ENCODE data around the gene KLF6. TPM values are rescaled to one million over a fixed set of nuclear protein-coding genes. Genes with fewer than 3 reads are reported as not detected.

Gene KLF6
- total RNA-seq, 1 experiment from 2014 or later: 282 TPM

GRCh38 chr10:3766046-3766756, 18.8 kb downstream of the KLF6 start:
- TF ChIP-seq CTCF (IDR thresholded peaks at IDR 0.05; ENCODE audit: unreplicated experiment): no peak
- DNase-seq (ENCODE audit: unreplicated experiment): peak; percentile 40
- Mint-ChIP-seq H3K9me3 (ENCODE audit: unreplicated experiment) (no peaks in the 10 kb centered on the region), H3K4me3 (ENCODE audit: unreplicated experiment) (no peak overlapping the region), H3K27me3 (ENCODE audit: insufficient read depth, unreplicated experiment) (no peaks in the 10 kb centered on the region), H3K27ac (ENCODE audit: low read depth, unreplicated experiment) (peak overlapping the region; percentile 20), H3K4me1 (ENCODE audit: insufficient read depth, unreplicated experiment) (peaks cover 32% of the 10 kb centered on the region), H3K36me3 (ENCODE audit: insufficient read depth, unreplicated experiment) (no peaks in the 10 kb centered on the region)
- BruUV-seq (replicated peaks): no TSS peak
- CTCF ChIA-PET: interaction anchor here (0.9 to 2.5 kb wide), 2 partner anchors 528 to 1001 kb away, joined by 3 to 7 read pairs; no protein-coding TSS in a partner anchor
- intact Hi-C loops (cut with micrococcal nuclease): loop anchor here (10.0 kb wide), 1 partner anchor 101 kb away; no protein-coding TSS in a partner anchor
- POLR2A ChIA-PET: interaction anchor here (1.0 to 6.5 kb wide), 5 partner anchors 8 to 299 kb away, joined by 3 to 208 read pairs (median 11); partner anchors contain the start of gene KLF6

GRCh38 chr10:3765146-3765545, 19.9 kb downstream of the KLF6 start:
- intact Hi-C loops (cut with micrococcal nuclease): loop anchor here (10.0 kb wide), 1 partner anchor 100 kb away; no protein-coding TSS in a partner anchor
- Mint-ChIP-seq H3K9me3 (ENCODE audit: unreplicated experiment) (no peaks in the 10 kb centered on the region), H3K27ac (ENCODE audit: low read depth, unreplicated experiment) (no peak overlapping the region), H3K4me1 (ENCODE audit: insufficient read depth, unreplicated experiment) (peaks cover 36% of the 10 kb centered on the region), H3K4me3 (ENCODE audit: unreplicated experiment) (no peak overlapping the region), H3K27me3 (ENCODE audit: insufficient read depth, unreplicated experiment) (no peaks in the 10 kb centered on the region), H3K36me3 (ENCODE audit: insufficient read depth, unreplicated experiment) (no peaks in the 10 kb centered on the region)
- ChIA-PET CTCF (interaction anchor here (0.9 to 2.5 kb wide), 3 partner anchors 10 to 1002 kb away, joined by 3 to 7 read pairs (median 7); no protein-coding TSS in a partner anchor), POLR2A (interaction anchor here (1.0 to 6.5 kb wide), 7 partner anchors 10 to 592 kb away, joined by 4 to 208 read pairs (median 13); partner anchors contain the start of gene KLF6)
- DNase-seq (ENCODE audit: unreplicated experiment): no peak
- no TSS peak for BruUV-seq (replicated peaks)
- no peak for TF ChIP-seq CTCF (IDR thresholded peaks at IDR 0.05; ENCODE audit: unreplicated experiment)

GRCh38 chr10:3764626-3765112, 20.3 kb downstream of the KLF6 start:
- peaks cover 36% of the 10 kb centered on the region for H3K4me1 Mint-ChIP-seq (ENCODE audit: insufficient read depth, unreplicated experiment)
- no peaks in the 10 kb centered on the region for H3K36me3 Mint-ChIP-seq (ENCODE audit: insufficient read depth, unreplicated experiment)
- no TSS peak for BruUV-seq (replicated peaks)
- POLR2A ChIA-PET: interaction anchor here (0.6 to 6.5 kb wide), 16 partner anchors 11 to 913 kb away, joined by 3 to 208 read pairs (median 7); partner anchors contain the start of gene KLF6
- no peak for DNase-seq (ENCODE audit: unreplicated experiment)
- no peak overlapping the region for H3K4me3 Mint-ChIP-seq (ENCODE audit: unreplicated experiment)
- H3K27me3 Mint-ChIP-seq (ENCODE audit: insufficient read depth, unreplicated experiment): no peaks in the 10 kb centered on the region
- no peak overlapping the region for H3K27ac Mint-ChIP-seq (ENCODE audit: low read depth, unreplicated experiment)
- CTCF ChIA-PET: interaction anchor here (0.6 to 2.5 kb wide), 3 partner anchors 11 to 1002 kb away, joined by 3 to 7 read pairs (median 7); no protein-coding TSS in a partner anchor
- no peaks in the 10 kb centered on the region for H3K9me3 Mint-ChIP-seq (ENCODE audit: unreplicated experiment)
- intact Hi-C loops (cut with micrococcal nuclease): loop anchor here (10.0 kb wide), 1 partner anchor 100 kb away; no protein-coding TSS in a partner anchor
- no peak for TF ChIP-seq CTCF (IDR thresholded peaks at IDR 0.05; ENCODE audit: unreplicated experiment)

Data from MCF 10A (cell line).